HG02759 (cell line): ENCODE measurements around the gene NEDD9.

Source experiments
- ATAC-seq: cut with Tn5 transposase; IDR thresholded peaks from one replicate; pipeline ENCODE4 v1.9.1; 2021; ENCODE audit warnings: mild to moderate bottlenecking, moderate library complexity; ENCODE audit not compliant: unreplicated experiment

NEDD9 gene

DNA sequence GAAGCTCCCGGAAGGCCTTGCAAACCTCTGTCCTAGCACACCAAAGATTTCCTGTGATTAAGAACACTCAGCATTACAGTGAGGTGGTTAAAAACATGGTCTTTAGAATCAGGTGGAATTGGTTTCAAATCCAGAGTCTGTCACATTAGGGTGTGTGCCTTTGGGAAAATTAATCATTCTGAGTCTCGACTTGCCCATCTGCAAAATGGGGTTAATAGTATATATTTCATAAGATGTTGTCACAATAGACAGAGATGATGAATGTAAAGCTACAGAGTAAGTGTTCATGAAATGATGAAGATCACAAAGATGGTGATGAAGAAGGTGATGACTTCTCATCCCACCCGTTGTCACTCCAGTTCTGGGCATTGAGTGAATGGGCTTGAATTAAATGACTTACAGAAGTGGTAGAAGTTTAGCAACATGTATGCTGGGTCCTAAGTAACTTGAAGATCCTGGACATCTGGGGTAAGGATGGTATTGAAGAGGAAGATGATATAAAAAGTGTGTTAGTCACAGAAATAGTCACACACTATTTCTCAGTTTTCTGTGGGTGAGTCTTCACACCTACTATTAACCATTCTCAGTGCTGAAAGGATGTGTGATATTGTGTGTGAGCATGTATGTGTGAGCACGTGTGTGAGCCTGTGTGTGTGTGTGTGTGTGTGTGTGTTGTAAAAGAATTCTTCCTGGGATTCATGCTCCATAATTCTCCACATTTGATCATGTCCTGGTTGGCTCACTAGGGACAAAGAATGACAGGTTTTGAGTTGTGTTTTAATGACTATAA, 28.0 kb upstream of the NEDD9 start:
- ATAC-seq = no peak

DNA sequence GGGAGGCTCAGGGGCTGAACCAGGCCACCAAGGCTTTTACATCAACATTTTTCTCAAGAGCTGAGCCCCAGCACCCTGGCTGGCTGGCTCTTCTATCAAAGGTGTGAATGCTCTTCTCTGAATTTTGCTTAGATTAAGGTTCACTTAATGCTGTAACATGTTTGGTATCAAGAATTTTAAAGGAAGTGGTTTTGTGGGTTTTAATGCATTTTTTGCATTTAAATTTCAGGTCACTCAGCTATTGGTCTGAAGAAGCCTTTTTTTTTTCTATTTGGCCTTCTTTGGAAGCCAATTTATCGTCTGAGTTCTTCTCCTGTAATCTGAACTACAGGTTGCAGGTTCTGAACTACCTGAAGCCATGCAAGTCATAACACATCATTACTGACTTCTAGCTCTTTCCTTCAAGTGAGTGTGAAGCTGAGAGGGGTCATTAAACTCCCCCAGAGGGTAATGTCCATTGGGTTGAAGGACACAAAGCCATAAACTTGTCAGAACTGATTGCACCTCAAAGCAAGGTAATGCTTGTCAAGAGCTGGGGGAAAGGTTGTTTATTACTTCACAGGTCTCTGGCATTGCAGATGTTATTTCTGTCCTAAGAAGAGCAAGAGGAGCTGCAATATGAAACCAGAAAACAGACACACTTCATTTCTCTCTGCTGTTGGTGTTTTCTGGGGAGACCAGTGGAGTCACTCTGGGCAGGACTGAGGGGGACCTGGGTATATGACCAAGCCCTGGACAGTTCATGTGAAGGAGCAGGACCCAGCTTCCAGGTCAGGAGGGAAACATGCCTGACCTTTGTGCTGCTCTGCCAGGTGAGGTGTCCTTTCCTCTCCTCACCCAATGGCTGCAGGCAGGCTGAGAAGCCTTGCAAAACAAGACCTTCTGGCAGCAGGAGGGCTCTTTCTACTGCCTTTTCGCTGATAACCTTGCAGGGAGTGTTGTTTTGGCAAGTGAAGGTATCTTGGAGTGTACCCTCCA, 26.1 kb upstream of the NEDD9 start:
- peak; percentile 55 for ATAC-seq

DNA sequence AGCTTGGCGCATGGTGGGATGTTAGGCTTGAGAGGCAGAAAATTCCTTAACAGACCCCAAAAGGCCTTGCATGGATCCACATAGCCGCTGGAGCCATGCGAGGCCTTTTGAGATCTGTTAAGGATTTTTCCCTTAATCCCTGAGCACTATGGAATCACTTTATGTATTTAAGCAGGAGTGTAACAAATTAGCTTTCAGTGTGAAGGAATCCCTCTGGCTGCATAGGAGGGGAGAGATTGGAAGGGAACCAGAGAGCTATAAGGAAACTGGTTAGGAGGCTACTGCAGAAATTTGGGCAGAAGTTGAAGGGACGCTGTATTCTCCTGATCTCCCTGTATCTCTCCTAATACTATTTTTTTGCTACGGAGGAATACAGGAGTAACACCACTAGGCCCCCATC, 23.1 kb upstream of the NEDD9 start:
- ATAC-seq = no peak

DNA sequence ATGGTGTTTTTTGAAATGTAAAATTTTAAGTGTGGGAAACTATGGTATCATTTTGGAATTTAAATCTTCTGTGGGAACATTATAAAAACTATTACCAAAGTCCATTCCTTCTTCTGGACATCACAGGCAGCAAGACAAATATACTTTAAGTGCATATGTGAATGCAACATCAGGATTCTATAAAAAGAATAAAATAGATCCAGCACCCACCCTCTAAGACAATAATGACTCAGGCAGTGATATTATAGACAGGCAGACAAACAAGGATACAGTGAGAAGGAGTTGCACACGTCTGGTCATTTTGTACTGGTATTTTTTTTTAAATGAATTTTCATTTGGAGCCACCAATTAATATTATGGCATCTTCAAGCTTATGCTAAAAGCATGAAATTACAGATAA, 21.1 kb upstream of the NEDD9 start:
- ATAC-seq = no peak

DNA sequence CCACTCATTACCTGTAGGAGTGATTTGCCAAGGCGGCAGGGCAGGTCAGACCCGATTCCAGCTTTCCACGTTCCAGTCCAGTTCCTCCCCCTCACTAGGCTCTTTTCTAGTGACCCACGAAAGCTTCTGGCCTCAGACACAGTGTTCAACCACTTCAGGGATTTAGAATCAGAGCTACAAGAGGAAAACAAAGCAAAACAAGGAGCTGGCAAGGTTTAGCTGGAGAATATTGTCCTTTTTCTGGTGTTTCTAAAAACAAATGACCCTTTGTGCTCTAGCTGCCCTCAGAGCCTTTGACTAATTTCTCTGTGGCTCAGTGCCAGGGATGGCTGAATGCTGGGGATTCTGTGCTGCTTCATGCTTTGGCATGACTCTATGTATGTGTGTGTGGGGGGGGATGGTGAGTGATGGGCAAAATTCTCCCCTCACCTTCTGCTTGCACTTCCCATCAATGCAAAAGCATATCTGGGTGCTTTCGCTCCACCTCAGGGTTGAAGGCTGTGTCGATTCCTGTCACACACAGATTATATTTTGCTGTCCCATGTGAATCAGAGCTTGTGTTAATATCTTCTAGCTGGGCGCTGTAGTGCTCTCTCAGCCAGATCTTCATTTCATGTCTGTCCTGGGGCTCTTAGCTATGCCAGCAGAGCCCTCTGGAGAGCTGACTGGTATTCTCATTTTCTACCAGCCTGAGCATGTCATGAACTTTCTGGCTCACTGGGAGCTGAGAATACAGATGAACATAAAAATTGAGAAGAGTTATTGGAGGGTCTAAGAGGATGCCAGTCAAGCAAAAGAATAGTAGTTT, 19.3 kb upstream of the NEDD9 start:
- ATAC-seq = no peak

DNA sequence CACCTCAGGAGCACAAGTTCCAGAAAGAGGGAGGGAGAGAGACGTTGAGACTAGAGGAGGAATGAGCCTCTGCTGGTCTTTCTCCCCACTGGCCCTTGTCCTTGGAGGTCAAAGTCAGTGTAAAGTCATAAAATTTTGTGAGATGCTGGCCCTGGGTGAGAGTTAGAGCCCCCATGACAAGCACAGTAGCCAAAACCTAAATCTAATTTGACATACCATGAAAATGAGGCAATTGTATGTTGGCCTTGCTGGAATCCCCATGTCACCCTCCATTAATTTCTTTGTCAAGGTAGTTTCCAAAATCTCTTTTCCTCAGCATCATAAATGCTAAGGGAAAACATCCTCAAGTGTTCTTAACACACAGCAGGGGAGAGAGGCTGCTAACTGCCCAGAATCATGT, 17.6 kb upstream of the NEDD9 start:
- ATAC-seq = no peak

DNA sequence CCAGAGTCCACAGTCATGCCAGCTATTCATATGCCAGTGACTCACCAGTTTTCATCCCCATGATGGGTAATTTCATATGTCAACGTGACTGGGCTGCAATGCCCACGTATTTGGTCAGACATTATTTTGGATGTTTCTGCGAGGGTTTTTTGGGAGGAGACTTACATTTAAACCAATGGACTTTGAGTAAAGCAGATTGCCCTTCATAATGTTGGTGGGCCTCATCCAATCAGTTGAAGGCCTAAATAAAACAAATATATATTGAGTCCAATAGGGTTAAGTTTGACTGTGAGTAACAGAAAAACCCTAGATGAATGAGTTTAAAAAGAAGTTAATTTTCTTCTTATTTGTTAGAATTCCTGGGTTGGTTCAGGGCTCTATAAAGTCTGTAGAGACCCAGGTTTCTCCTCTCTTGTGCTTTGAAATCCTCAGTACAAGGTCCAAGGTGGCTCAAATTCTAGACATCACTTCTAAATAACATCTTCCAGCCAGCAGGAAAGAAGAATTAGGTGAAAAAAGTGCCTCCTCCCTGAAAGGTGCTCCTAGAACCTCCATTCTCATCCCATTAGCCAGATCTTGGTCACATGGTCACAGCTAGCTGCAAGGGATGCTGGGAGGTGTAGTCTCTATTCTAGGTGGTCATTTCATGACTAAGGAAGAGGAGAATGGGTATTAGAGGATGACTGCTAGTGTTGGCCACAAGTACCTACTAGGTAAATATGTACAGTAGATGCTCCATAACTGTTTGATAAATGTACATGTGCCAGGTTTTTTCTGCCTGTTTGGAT, 16.7 kb upstream of the NEDD9 start:
- ATAC-seq = no peak

DNA sequence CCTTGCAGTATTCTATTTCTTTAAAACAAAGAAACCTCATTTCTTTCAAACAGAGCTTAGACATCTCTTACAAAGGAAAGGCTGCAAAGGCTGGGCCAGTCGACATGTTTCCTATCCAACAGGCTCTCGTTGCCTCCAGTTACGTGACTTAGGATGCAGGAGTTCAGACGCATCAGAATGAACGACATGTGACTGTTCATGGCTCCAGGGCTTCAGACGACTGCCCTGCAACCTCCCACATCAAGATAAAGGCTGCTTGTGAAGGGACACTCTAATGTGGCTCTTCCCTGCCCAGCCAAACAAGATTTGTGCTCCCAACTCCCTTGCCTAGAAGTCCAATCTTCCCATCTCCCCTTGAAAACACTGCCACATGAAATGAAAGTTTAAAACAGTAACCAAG, 14.3 kb upstream of the NEDD9 start:
- ATAC-seq = no peak

DNA sequence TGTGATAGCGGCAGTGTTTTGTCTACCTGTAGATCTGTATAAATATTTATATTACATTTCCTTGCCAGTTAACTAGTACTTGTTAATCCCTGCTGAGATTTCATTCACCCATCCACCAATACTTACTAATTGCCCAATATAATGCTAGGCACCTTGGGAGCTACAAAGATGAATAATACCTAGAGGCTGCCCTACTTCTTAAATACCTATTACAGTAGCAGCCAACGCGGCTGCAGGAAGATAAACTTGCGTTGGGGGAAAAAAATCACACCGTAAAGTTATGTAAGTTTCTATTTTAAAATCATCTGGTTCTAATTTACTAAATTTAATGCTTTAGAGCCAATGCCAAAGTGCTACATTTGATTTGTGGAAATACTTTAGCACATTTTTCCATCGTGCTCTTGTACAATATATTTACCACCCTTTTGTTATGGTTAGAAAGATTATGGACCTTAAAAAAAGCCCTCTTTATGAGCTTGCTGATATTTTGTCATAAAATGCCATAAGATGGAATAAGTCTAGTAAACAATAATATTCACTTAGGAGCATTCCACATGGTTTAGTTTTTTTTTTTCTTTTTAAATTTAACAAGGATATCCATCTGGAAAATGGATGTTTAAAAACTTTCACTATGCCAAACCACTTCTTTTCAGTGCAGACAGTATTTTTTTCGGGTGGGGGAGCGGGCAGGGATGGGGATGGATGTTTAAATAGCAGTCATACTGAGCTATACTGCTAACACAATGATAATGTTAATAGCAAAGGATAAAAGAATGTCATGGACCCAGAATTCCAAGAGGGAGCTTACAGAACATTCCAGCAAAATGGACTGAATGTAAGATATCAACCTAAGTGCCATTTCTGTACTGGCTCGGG, 13.2 kb upstream of the NEDD9 start:
- ATAC-seq = no peak

DNA sequence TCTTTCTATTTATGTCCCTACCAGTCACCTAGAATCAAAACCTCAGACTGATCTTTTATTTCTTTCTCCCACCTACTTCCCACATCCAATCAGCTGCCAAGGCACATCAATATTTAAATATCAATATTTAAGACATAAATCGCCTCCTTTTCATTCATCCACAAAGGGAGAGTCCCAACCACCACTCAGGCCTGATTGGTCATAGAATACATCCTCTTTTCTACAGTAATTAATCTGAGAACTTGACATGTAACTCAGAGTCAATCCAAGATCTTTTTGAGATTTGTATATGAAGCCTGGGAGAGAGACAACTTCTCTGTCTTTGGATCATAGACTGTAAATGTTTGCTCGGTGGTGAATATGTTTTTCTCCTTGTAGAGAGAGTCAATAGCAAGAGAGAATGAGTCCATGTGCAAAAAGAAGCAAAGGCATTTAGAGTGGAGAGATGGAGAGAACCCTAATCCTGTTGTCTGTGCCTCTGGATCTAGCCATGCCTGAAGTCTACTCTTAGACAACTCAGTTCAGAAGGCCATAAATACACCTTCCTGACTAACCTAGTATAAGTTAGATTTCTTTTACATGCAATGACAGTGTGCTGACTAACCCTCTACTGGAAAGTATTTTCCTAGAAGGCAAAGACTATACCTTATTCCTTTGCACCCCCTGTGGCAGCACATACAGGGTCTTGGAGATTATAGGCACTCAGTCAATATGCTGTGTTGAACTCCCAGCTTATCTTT, 12.1 kb upstream of the NEDD9 start:
- ATAC-seq = no peak

DNA sequence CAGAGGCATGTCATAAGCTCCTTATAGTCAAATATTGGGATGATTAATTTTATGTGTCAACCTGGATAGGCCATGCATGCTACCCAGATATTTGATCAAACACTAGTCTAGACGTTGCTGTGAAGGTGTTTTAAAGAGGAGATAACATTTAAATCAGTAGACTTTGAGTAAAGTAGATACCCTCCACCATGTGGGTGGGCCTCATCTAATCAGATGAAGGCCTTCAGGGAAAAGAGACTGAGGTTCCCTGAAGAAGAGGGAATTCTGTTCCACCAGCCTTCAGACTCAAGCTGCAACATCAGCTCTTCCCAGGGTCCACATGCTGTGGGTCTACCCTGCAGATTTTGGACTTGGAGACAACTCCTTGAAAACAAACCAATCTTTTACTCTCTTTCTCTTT, 11.4 kb upstream of the NEDD9 start:
- ATAC-seq = no peak

DNA sequence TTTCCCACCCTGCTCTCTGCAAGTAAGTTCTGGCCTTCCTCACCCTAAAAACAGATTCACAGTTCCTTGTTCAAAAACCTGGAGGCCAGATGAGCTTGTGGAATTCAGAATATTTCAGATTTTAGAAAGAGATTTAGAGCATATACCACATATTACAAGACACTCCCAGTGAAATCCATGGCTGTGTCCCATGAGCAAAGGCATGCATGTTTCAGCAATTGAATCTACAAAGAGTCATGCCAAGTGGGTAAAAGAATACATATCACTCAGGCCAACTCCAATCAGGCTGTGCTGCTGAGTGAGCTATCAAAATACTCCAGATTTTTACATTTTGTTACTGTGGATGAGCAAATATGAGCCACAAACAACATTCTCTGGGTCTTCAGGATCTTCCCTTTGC, 10.2 kb upstream of the NEDD9 start:
- no peak for ATAC-seq

DNA sequence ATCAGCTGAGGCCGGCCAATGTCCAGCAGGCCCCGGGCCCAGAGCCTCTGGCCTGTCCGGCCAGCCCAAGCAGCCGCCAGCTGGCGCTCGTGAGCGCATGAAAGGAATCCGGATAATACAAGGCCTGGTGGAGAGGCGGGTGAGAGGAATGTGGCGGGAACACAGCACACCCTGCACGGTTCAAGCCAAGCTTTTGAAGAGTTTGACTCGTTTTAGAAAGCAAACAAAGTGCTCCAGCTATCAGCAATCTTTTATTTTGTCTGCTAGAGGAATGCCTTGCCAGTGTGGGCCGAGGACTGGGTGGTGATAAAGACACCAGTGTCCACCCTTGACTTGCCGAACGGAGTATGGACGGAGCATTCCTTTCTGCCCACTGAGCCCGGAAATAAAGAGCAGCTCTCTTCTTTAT, 9.3 kb upstream of the NEDD9 start:
- ATAC-seq = no peak

DNA sequence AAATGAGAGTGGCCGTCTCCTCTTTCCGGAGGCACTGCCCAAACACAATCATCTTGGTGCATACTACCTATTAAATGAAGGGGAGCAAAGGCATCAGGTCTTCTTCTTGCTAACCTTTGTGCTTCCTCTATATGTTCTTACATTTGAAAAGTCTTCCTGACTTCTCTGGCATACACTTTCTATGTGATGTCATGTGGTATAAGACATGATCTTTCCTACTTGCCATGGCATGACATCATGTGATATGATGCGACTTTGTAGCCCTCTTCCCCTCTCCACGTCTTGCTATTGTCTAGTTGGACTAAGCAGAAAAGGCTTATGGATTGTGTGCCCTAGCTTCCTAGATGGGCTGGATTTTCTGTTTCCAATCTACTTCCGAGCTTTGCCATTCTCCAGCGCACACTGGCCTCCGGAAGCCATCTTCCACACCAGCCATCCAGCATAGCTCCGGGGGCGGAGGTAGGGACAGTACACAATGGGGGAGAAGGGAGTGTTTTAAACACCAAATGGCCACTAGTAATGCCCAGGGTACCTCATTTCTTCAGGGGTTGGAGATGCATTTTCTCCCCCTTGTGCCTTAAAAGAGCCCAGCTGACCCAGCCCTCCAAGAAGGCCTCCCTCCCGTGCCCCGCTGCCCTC, 8.8 kb upstream of the NEDD9 start:
- no peak for ATAC-seq

DNA sequence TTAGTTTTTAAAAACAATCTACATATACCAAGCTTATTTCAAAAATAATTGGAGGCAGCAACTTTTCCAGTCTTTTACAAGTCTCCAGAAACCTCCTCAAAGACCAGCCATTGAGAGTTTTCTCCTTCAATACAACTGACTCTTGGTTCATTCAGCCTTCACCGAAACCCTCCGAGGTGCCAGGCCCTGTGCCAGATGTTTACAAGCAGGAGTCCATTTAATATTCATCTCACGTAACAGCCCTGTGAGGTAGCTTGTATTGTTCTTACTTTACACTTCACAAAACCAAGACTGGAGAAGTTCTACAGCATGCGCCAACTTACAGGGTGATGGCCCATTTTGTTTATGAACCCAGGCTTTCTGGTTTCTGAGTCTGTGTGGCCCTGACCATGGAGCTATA, 5.5 kb upstream of the NEDD9 start:
- no peak for ATAC-seq

DNA sequence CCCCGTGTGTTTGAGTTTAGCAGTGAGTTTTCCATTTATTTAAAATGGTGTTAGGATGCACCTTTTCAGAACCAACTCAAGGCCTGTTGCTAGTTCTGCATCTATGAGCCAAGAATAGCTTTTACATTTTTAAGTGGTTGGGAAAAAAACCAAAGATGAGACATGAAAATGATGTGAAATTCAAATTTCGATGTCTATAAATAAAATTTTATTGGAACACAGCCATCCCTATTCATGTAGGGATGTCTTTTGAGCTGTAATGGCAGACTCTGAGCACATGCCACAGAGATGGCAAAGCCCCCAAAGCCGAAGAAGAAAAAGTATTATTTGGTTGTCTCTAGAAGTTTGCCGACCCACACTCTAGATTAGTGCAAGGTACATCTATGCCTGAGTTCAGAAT, 5.0 kb upstream of the NEDD9 start:
- no peak for ATAC-seq

DNA sequence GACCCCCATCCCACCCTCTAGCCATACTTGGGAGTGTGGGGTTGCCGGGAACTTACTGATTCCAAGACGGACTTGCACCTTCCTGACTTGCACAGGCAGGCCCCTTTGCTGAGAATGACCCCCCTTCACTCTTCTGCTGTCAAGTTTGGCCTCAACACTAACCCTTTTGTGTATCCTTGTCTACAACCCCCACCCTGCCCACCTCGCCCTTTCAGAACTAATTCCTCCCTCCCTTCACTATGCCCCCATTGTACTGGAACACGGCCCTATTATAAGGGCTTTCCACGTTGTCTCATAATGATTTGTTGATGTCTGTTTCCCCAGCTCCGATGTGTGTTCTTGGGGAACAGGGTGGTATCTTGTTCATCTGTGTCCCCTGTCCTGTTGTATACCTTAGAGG, 4.4 kb upstream of the NEDD9 start:
- ATAC-seq = no peak

DNA sequence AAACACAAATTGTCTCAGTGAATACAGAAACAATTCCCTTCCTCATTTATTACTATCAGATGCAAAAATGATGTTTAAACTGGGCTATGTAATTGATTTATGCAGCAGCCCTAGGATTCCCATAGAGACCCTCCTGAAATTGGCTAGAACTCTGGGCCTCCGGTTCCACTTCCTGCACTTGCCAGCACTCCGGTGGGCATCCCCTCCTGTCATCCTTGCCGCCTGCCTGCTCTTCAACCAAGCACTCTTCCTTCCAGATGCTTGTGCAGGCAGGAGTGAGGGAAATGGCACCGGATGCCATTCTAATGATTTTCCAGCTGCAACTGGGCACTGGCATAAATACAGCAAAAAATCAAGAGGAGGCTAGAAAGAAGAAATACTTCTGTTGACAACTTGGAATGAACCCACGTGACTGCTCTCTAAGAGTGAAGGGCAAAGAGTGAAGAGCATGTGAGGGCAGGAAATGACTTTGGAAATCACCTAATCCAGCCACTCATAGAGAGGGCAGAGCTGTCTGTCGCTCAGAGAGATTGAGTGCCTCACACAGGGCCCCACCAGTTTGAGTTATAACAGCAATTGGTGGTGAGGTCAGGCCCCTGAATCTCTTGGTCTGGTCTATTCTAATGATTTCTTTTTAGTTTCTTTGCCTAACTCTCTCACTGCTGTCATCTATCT, 3.7 kb upstream of the NEDD9 start:
- peak; percentile 45 for ATAC-seq
